Measurements from ENCODE around the gene ATP5PD.
"Not testable (repeated sequence)": the region's sequence is repeated elsewhere in the genome, so short reads cannot be mapped to it uniquely, and the experiment has no call there.

Gene ATP5PD

DNA sequence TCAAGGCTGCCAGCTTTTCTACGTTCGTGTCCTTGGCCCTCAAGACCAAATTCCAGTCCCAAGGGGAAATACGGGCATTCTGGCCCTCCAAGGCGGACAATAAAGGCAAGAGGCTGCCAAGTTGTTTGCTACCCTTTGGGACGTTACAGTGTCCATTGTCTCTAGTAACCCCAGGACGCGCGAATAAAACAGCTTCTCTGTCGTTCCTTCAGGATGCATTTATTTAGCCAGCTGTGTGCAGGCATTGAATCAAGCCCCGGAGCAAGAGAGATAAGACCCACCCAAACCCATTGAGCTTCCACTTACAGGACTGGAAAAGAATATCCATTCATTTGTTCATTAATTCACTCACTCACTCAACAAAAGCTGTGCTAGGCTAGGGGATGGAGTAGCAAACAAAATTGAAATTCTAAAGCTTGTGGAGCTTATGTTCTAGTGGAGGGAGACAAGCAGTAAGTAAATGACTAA lies 33.6 kb downstream of the ATP5PD start:
- DNase-seq, result no peak

GRCh38 chr17:75012346-75013091 lies 34.2 kb downstream of the ATP5PD start, which contains the start of gene MRPL58:
TSS of gene MRPL58 (plus strand) at chr17:75012670. CDS start at chr17:75012687, 17 bp downstream.
- peak; percentile 54 to 78 (median 60) for DNase-seq

GRCh38 chr17:75012096-75012345 lies 34.7 kb downstream of the ATP5PD start:
- no peak for DNase-seq

- no peak for DNase-seq
These were observed 35.2 kb downstream of the ATP5PD start for GRCh38 chr17:75011401-75012095.

DNA sequence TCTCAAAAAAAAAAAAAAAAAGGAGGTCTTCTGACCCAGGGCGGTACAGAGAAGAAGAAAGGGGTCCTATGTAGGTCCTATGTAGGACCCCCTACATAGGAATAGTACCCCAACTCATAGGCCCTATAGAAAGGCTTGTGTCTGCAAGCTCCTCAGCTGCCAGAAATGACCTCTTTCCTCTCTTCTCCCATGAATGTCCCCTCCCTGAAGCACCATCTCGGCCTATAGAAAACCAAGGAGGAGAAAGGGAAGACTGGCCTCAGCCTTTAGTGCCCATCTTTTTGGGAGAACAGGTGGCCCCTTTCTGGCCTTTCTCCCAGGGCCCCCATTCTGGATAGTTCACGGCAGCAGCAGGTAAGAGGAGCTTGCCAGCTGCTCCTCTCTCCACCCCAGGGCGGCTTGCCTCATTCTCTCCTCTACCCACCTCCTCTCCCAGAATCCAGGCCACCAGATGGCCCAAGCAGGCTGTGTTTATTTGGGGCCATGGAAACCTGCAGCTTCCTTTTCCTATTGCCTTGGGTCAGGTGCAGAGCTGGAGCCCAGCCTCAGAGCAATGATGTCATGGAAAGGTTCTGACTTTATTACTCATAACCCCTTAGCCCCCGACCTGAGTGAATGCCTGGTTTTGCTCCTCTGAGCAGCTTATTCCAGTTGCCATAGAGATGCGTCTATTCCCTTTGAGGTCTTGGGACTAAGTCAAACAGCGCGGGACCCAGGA lies 35.9 kb downstream of the ATP5PD start:
- DNase-seq, result no peak

DNA sequence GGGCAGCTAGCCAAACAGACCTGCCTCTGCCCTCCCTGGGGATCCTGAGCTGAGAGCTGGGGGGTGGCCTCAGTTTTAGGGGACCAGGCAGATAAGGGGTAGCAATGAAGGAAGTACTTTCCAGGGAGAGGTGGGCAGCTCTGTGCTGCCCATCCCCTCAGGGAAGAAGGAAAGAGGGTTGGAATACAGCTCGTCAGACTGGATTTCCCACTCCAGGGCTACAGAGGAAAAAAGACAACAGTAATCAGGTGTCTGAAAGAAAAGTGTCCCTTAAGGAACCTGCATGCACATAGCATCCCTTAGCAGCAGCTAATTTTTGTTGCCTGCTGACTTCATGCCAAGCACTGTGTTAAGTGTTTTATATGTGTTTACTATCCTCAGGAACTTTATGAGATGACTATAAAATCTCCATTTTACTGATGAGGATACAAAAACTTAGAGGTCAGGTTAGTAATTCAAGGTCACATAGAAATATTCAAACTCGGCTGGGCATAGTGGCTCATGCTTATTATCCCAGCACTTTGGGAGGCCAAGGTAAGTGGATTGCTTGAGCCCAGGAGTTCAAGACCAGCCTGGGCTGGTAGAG lies 37.5 kb downstream of the ATP5PD start:
- DNase-seq, result no peak

GRCh38 chr17:75008373-75008772 lies 38.4 kb downstream of the ATP5PD start:
- no peak for DNase-seq

GRCh38 chr17:75006653-75007052 lies 40.1 kb downstream of the ATP5PD start:
- no peak for DNase-seq

GRCh38 chr17:75006084-75006483 lies 40.7 kb downstream of the ATP5PD start:
- DNase-seq, result not testable (repeated sequence)

GRCh38 chr17:75005291-75005690 lies 41.5 kb downstream of the ATP5PD start:
- DNase-seq, result no peak

GRCh38 chr17:75004371-75004770 lies 42.4 kb downstream of the ATP5PD start:
- no peak for DNase-seq

- no peak for DNase-seq
These were observed 42.8 kb downstream of the ATP5PD start for GRCh38 chr17:75003957-75004355.

GRCh38 chr17:75003070-75003956 lies 43.5 kb downstream of the ATP5PD start:
- DNase-seq, result no peak

- no peak for DNase-seq
These were observed 44.6 kb downstream of the ATP5PD start for GRCh38 chr17:75001915-75002843.

DNA sequence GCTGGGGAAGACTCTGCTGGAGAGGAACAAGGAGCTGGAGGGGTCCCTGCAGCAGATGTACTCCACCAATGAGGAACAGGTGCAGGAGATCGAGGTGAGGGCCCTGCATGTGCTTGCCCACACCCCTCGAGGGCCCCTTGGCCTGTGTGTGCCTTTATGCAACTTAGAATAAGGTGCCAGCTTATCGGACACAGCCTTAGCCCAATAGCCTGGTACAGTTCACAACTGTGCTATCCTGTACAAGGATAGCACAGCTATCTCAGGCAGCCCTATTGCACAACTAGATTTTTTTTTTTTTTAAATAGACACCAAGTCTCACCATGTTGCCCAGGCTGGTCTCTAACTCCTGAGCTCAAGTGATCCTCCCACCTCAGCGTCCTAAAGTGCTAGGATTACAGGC lies 47.2 kb downstream of the ATP5PD start:
- no peak for DNase-seq

GRCh38 chr17:74998783-74999182 lies 48.0 kb downstream of the ATP5PD start:
- no peak for DNase-seq

- DNase-seq, result no peak
These were observed 50.9 kb downstream of the ATP5PD start for GRCh38 chr17:74995847-74996246.

DNA sequence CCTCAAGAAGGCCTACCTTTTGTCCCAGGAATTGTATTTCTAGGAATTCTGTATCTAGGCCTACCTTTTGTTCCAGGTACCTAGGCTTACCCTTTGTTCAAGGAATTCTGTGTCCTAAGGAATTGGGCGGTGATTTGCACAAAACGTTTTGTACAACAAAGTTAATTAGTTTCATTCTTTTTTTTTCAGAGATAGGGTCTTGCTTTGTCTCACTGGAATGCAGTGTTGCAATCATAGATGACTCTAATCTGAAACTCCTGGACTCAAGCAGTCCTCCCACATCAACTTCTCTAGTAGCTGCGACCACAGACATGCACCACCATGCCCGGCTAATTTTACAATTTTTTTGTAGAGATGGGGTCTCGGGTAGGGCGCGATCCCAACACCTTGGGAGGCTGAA lies 52.3 kb downstream of the ATP5PD start:
- no peak for DNase-seq

DNA sequence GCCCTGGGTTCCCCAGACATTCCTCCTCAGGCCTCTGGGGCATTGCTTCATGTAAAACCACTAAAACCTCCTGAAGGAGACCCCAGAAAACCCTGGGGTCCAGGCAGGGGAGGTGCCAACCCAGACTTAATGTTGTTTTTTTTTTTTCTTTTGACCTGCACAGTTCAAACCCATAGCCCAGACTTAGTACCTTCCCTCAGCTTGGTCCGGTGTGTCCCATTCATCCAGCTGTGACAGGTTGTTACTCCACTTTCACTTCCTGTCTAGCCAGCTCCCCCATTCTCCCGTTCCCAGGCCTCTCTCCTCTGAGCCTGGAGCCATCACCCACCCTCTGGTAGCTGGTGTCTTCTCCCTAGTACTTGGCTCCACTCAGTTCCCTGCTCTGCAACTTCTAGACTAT lies 54.5 kb downstream of the ATP5PD start:
- DNase-seq, result no peak

DNA sequence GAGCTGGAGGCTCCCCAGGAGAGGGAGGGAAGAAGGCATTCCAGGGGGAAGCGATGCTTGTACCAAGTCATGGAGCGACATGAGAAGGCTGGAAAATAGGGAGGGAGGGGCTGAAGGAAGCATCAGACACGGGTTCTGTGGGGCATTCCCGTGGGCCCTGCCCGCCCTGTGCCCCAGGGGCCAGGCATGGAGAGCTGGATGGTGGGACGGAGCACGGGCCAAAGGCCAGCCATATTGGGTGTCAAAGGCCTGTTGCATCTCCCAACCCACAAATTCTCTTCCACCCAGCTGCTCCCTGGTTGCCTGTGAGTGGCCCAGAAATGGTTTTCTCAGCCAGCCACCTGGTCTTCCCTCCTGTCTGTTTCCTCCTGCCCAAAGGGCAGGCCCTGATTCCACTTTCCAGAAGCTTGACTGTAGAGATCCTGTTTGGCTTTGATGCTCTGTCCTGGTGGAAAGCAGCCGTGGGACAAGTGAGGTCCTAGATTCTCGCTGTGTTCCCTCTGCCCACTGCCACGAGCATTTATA lies 56.1 kb downstream of the ATP5PD start:
- DNase-seq, result no peak

Measured in activated naive CD4-positive, alpha-beta T cell (primary cell).